Kidney epithelial cell (primary cell): ENCODE results near the gene CARS1. TPM values are rescaled to one million over a fixed set of nuclear protein-coding genes. Genes with fewer than 3 reads are reported as not detected.

ENCODE experiments used
- DNase-seq: peaks from one replicate; pipeline ENCODE4 v3.0.0-alpha.2; 2010; ENCODE audit warnings: low read depth
- H3K27me3 ChIP-seq: 2 replicates; pipeline ENCODE4 v1.6.0; 2011; ENCODE audit warnings: low read length; ENCODE audit not compliant: control insufficient read depth, insufficient read depth
- H3K36me3 ChIP-seq: 2 replicates; pipeline ENCODE4 v1.5.1; 2011; ENCODE audit warnings: low read length; ENCODE audit not compliant: control insufficient read depth, insufficient read depth
- H3K4me3 ChIP-seq: 2 replicates; pipeline ENCODE4 v1.5.1; 2011; ENCODE audit warnings: low read depth, mild to moderate bottlenecking, control low read depth, low read length
- CTCF ChIP-seq: IDR thresholded peaks from 2 replicates; pipeline ENCODE4 v1.5.1; 2011; ENCODE audit warnings: mild to moderate bottlenecking, moderate library complexity, low read length, control low read depth, inconsistent platforms; ENCODE audit not compliant: insufficient read depth, poor library complexity, severe bottlenecking
- total RNA-seq: library from RNA; depleted of rRNA; stranded (reverse); fragments of >200 nt; gene quantifications from 2 replicates; pipeline ENCODE4 v1.2.3, GENCODE V29; 2015

The CARS1 gene
- total RNA-seq, 1 donor from 2014 or later = 98.3 TPM

DNA sequence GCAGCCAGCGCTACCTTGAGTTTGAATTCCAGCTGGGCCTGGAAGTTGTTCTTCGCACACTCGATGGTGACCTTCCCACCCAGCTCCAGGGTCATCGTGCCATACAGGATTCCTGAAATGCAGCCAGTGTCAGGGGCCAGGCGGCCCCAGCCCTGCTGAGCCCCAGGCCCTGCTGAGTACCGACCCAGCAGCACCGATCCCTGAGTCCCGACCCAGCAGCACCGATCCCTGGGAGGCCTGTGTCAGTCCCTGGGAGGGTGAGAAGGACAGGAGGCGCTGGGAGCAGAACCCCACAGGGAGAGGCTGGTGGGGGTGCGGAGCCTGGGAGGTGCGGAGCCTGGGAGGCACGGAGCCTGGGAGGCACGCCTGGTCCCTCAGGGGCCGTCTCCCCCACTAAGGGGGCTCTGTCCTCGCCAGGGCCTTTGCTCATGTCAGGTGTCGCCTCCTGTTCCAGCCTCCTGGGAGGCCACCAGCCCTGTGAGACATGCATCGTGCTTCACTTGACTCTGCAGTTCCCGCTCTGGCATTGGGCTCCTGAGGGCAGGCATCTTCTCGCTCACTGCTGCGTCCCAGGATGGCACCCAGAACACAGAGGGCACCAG lies 37.1 kb upstream of the CARS1 start:
- Histone ChIP-seq H3K27me3 (no peaks in the 10 kb centered on the region), H3K36me3 (no peaks in the 10 kb centered on the region), H3K4me3 (no peak overlapping the region)
- TF ChIP-seq CTCF = no peak
- no peak for DNase-seq

- no peaks in the 10 kb centered on the region for H3K36me3 ChIP-seq
- no peak for TF ChIP-seq CTCF
Observed at GRCh38 chr11:3093281-3094191, 36.3 kb upstream of the CARS1 start.

GRCh38 chr11:3092603-3093141 lies 35.4 kb upstream of the CARS1 start:
- H3K36me3 ChIP-seq = no peaks in the 10 kb centered on the region
- no peak for DNase-seq
- no peaks in the 10 kb centered on the region for H3K27me3 ChIP-seq
- no peak overlapping the region for H3K4me3 ChIP-seq
- TF ChIP-seq CTCF = no peak

More at GRCh38 chr11:3093281-3094191, 36.3 kb upstream of the CARS1 start:
- no peak overlapping the region for H3K4me3 ChIP-seq
- DNase-seq = no peak
- H3K27me3 ChIP-seq = no peaks in the 10 kb centered on the region

DNA sequence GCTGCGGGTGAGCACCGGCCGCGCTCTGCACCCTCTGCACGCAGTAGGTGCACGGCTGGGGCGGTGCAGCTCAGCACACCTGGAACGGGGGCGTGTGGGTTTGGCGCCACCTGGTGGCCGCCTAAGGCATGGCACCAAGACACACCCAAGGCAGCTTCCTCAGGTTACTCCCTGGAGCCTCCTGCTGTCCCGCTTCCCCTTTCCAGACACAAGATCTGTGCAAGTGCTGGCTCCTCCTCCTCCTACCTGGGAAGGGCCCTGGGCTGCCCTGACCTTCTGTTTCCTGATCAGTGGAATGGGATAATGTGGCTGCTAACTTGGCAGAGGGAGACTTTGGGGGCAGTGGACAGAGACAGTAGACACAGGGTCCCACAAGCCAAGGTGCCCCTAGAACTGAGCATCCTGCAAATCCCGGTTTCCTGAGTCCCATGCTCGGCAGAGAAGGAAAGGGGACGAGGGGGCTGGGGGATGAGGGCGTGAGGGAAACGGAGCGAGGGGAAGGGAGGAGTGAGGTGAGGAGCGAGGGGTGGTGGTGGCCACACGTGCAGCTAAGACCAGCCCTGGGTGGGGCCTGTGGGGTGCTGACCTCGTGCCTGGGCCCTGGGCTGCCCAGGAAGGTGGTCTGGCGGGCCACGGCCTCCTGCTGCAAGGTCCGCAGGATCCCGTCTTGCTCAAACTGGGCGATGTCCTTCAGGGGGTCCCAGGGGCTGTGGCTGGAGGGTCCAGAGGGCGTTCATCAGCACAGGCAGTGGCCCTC lies 34.8 kb upstream of the CARS1 start:
- DNase-seq = no peak
- H3K4me3 ChIP-seq = no peak overlapping the region
- peak; percentile 99 for TF ChIP-seq CTCF
- H3K27me3 ChIP-seq = no peaks in the 10 kb centered on the region
- no peaks in the 10 kb centered on the region for H3K36me3 ChIP-seq

DNA sequence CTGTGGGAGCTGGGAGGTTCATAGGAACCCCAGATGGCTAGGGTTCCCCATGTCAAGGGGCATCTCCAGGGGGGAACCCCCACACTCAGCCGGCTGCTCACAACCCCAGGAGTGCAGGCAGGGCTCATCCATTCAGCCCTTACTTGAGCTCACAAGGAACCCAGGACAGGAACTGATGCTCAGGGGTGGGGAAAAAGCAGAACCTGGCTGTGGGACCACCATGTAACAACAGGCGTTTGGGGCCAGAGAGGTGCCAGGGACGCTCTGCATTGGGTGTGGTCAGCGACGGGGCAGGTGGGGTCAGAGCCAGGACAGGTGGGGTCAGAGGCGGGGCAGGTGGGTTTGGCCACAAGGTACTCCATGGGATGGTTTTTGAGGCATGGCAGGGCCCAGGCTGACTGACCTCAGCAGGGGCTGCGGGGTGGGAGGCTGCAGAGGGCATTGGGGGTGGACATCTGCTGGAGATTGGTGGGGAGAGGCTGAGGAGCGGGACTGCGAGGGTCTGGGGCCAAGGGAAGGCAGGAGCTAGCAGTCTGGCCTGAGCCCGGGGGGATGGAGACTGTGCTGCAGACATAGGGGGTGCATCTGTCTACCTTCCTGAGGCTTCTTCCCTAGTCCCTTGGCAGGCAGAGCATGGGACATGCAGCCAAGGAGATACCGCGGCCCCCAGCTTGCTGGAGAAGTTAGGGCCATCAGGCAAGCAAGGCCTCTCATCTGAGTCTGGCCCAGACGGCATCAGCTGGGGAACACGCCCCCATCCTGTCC lies 34.0 kb upstream of the CARS1 start:
- H3K4me3 ChIP-seq = no peak overlapping the region
- DNase-seq = no peak
- TF ChIP-seq CTCF = no peak
- H3K27me3 ChIP-seq = no peaks in the 10 kb centered on the region
- no peaks in the 10 kb centered on the region for H3K36me3 ChIP-seq
